Liver (tissue), 10 donors: Measurements from ENCODE around the gene CCDC116. TPM values are rescaled to one million over a fixed set of nuclear protein-coding genes. Genes with fewer than 3 reads are reported as not detected.
A peak's percentile ranks its signal among the peaks of the same experiment; 100 is the strongest.

ENCODE experiments used
- DNase-seq: peaks from one replicate; pipeline ENCODE4 v3.0.0-alpha.2; 2017; ENCODE audit warnings: low spot score
- H3K27ac ChIP-seq, 2 donors: one replicate each; pipeline ENCODE4 v1.7.0; 2013; ENCODE audit warnings: inconsistent platforms in 2 of 2, low read length in 2 of 2, control low read depth in 1 of 2, low read depth in 1 of 2, mild to moderate bottlenecking in 1 of 2
- H3K27me3 ChIP-seq, 4 donors: one replicate each; pipeline versions ENCODE4 v1.6.1 to v1.7.0; 2013; ENCODE audit warnings: low read length in 3 of 4, inconsistent platforms in 1 of 4, mild to moderate bottlenecking in 1 of 4, moderate library complexity in 1 of 4; ENCODE audit not compliant: control insufficient read depth in 4 of 4, insufficient read depth in 4 of 4
- H3K36me3 ChIP-seq, 4 donors: one replicate each; pipeline versions ENCODE4 v1.6.1 to v1.7.0; 2013; ENCODE audit warnings: low read length in 3 of 4, mild to moderate bottlenecking in 3 of 4, low read depth in 1 of 4, moderate library complexity in 1 of 4; ENCODE audit not compliant: control insufficient read depth in 4 of 4, insufficient read depth in 3 of 4
- H3K4me1 ChIP-seq, 4 donors: one replicate each; pipeline versions ENCODE4 v1.6.1 to v1.7.0; 2013; ENCODE audit warnings: low read length in 3 of 4, mild to moderate bottlenecking in 3 of 4, moderate library complexity in 1 of 4; ENCODE audit not compliant: control insufficient read depth in 4 of 4, insufficient read depth in 4 of 4
- H3K4me3 ChIP-seq, 3 donors: one replicate each; pipeline versions ENCODE4 v1.6.1 to v1.7.0; 2013; ENCODE audit warnings: low read length in 3 of 3, control low read depth in 1 of 3, low read depth in 1 of 3, mild to moderate bottlenecking in 1 of 3
- H3K9ac ChIP-seq, 2 donors: one replicate each; pipeline ENCODE4 v1.7.0; 2013; ENCODE audit warnings: low read length in 2 of 2, mild to moderate bottlenecking in 2 of 2, moderate library complexity in 2 of 2, control low read depth in 1 of 2, low read depth in 1 of 2
- H3K9me3 ChIP-seq, 4 donors: one replicate each; pipeline versions ENCODE4 v1.6.1 to v1.7.0; 2013; ENCODE audit warnings: low read length in 3 of 4; ENCODE audit not compliant: control insufficient read depth in 4 of 4
- CTCF ChIP-seq: fragments of 150-350 bp; IDR thresholded peaks from 2 replicates; pipeline ENCODE4 v1.5.1; 2017; ENCODE audit warnings: improper control_type of control experiment, low read depth, low read length; ENCODE audit not compliant: missing input control
- EGR1 ChIP-seq, 2 donors: IDR thresholded peaks; 2 replicates each; pipeline ENCODE4 v1.6.1; 2016 to 2018; ENCODE audit warnings: antibody characterized with exemption in 2 of 2, low read depth in 2 of 2
- FOXA1 ChIP-seq: IDR thresholded peaks from 2 replicates; pipeline ENCODE4 v1.6.1; 2016; ENCODE audit warnings: antibody characterized with exemption
- FOXA2 ChIP-seq: IDR thresholded peaks from 2 replicates; pipeline ENCODE4 v1.6.1; 2016; ENCODE audit warnings: antibody characterized with exemption
- GABPA ChIP-seq, 2 donors: IDR thresholded peaks in 1 of 2; conservative IDR thresholded peaks in 1 of 2; 2 replicates each; pipeline ENCODE4 v1.6.1; 2016; ENCODE audit warnings: antibody characterized with exemption in 2 of 2, mild to moderate bottlenecking in 1 of 2, moderate library complexity in 1 of 2
- HNF4G ChIP-seq: IDR thresholded peaks from 2 replicates; pipeline ENCODE4 v1.6.1; 2016; ENCODE audit warnings: antibody characterized with exemption
- JUND ChIP-seq, 2 donors: IDR thresholded peaks; 2 replicates each; pipeline ENCODE4 v1.6.1; 2016; ENCODE audit warnings: antibody characterized with exemption in 2 of 2
- MAX ChIP-seq: IDR thresholded peaks from 2 replicates; pipeline ENCODE4 v1.6.1; 2016; ENCODE audit warnings: antibody characterized with exemption
- NR2F2 ChIP-seq: IDR thresholded peaks from 2 replicates; pipeline ENCODE4 v1.6.1; 2016; ENCODE audit warnings: antibody characterized with exemption
- RXRA ChIP-seq, 2 donors: IDR thresholded peaks; 2 replicates each; pipeline ENCODE4 v1.6.1; 2017 to 2018; ENCODE audit warnings: antibody characterized with exemption in 2 of 2, mild to moderate bottlenecking in 1 of 2
- SP1 ChIP-seq: IDR thresholded peaks from 2 replicates; pipeline ENCODE4 v1.6.1; 2018; ENCODE audit warnings: antibody characterized with exemption, mild to moderate bottlenecking
- TAF1 ChIP-seq: conservative IDR thresholded peaks from 2 replicates; pipeline ENCODE4 v1.6.1; 2016; ENCODE audit warnings: antibody characterized with exemption, mild to moderate bottlenecking
- YY1 ChIP-seq: IDR thresholded peaks from 2 replicates; pipeline ENCODE4 v1.6.1; 2016; ENCODE audit warnings: antibody characterized with exemption, mild to moderate bottlenecking
- ZBTB33 ChIP-seq: IDR thresholded peaks from 2 replicates; pipeline ENCODE4 v1.6.1; 2016; ENCODE audit warnings: antibody characterized with exemption
- WGBS: extraction: QIAGEN DNeasy Blood & Tissue Kit; methylation state at CpG from one replicate; pipeline ENCODE4 v1.1.7; 2013; 5-methylcytosine and 5-hydroxymethylcytosine counted together
- polyA plus RNA-seq, 2 donors: library from polyadenylated mRNA; stranded (reverse) in 1 of 2; unstranded in 1 of 2; fragments of 200-250 nt in 1 of 2; fragments of >200 nt in 1 of 2; fragmentation: Nextera tagmentation in 1 of 2; extraction: Ambion mirVana in 1 of 2; gene quantifications; one replicate each; pipeline versions ENCODE4 v1.2.1 to v1.2.3, GENCODE V29; 2013 to 2015
- small RNA-seq: library from RNA; depleted of rRNA; stranded (forward); fragments of <200 nt; gene quantifications from one replicate; pipeline ENCODE3, GENCODE V24; 2014
- total RNA-seq, 2 donors: library from RNA; depleted of rRNA; stranded (reverse); fragments of >200 nt; gene quantifications; one replicate each; pipeline ENCODE4 v1.2.3, GENCODE V29; 2014
- TF ChIP-seq, protein P1 (sequence below): IDR thresholded peaks from 2 replicates; pipeline ENCODE4 v1.6.1; 2016; ENCODE audit warnings: antibody characterized with exemption, mild to moderate bottlenecking
- donor health status: healthy.
- donor health status: healthy.
- donor health status: healthy.
- donor health status: healthy.
- donor health status: healthy.

Gene CCDC116
- total and polyA plus RNA-seq, 4 donors: 0.05 to 0.08 (median 0.05) TPM; not detected in 1

GRCh38 chr22:21686193-21686608 is 53.6 kb downstream of the CCDC116 start:
- peaks cover 12 to 67% (median 26%) of the 10 kb centered on the region in 4 donors for H3K36me3 ChIP-seq
- DNase-seq: no peak
- no peaks in the 10 kb centered on the region for H3K4me1 ChIP-seq
- no peak overlapping the region for H3K27ac ChIP-seq
- WGBS: 97% methylated on average over 8 of the region's 8 CpGs
- no peaks in the 10 kb centered on the region for H3K9me3 ChIP-seq
- no peak overlapping the region for H3K9ac ChIP-seq
- no peaks in the 10 kb centered on the region for H3K27me3 ChIP-seq
- no peak overlapping the region for H3K4me3 ChIP-seq
- TF ChIP-seq NR2F2 (no peak), TAF1 (no peak), CTCF (no peak), HNF4G (no peak), ZBTB33 (no peak), MAX (no peak), JUND (IDR thresholded peaks at IDR 0.05) (no peak), GABPA (IDR thresholded peaks at IDR 0.05 in 1 of 2, conservative IDR thresholded peaks at IDR 0.05 in 1 of 2) (no peak), SP1 (no peak), FOXA1 (no peak), YY1 (no peak), RXRA (IDR thresholded peaks at IDR 0.05) (no peak), EGR1 (IDR thresholded peaks at IDR 0.05; ENCODE audit: low read depth in 2 of 2) (no peak), FOXA2 (no peak)
- TF ChIP-seq, protein P1, sequence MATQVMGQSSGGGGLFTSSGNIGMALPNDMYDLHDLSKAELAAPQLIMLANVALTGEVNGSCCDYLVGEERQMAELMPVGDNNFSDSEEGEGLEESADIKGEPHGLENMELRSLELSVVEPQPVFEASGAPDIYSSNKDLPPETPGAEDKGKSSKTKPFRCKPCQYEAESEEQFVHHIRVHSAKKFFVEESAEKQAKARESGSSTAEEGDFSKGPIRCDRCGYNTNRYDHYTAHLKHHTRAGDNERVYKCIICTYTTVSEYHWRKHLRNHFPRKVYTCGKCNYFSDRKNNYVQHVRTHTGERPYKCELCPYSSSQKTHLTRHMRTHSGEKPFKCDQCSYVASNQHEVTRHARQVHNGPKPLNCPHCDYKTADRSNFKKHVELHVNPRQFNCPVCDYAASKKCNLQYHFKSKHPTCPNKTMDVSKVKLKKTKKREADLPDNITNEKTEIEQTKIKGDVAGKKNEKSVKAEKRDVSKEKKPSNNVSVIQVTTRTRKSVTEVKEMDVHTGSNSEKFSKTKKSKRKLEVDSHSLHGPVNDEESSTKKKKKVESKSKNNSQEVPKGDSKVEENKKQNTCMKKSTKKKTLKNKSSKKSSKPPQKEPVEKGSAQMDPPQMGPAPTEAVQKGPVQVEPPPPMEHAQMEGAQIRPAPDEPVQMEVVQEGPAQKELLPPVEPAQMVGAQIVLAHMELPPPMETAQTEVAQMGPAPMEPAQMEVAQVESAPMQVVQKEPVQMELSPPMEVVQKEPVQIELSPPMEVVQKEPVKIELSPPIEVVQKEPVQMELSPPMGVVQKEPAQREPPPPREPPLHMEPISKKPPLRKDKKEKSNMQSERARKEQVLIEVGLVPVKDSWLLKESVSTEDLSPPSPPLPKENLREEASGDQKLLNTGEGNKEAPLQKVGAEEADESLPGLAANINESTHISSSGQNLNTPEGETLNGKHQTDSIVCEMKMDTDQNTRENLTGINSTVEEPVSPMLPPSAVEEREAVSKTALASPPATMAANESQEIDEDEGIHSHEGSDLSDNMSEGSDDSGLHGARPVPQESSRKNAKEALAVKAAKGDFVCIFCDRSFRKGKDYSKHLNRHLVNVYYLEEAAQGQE: no peak

Small RNA genes lying within 50 kb of the gene (small RNA-seq; reads per million reads assigned to genes)
- 6.2 reads per million, percentile 93 among the genes with 10 or more reads in this experiment for gene MIR301B

Other genes starting within 250 kb of the CCDC116 start
- under 1 TPM in 1 of 2 donors, not detected in 1; under 0.01 TPM for gene RIMBP3B, start 249.0 kb upstream of the CCDC116 start, total RNA-seq
- gene RIMBP3B, start 249.0 kb upstream of the CCDC116 start, polyA plus RNA-seq: under 1 TPM in 1 of 2 donors, not detected in 1; 0.01 TPM
- 10 to 100 TPM in 1 of 2 donors, 1 to 10 TPM in 1; 3.0 to 17.8 TPM for gene HIC2, start 215.4 kb upstream of the CCDC116 start, total RNA-seq
- 1 to 10 TPM in 1 of 2 donors, under 1 TPM in 1; 0.51 to 1.0 TPM for gene HIC2, start 215.4 kb upstream of the CCDC116 start, polyA plus RNA-seq
- gene TMEM191C, start 165.4 kb upstream of the CCDC116 start, total RNA-seq: 1 to 10 TPM in 1 of 2 donors, under 1 TPM in 1; 0.25 to 1.8 TPM
- gene TMEM191C, start 165.4 kb upstream of the CCDC116 start, polyA plus RNA-seq: under 1 TPM in 1 of 2 donors, not detected in 1; 0.42 TPM
- gene RIMBP3C, start 81.3 kb upstream of the CCDC116 start, total RNA-seq: under 1 TPM; 0.05 to 0.08 TPM
- under 1 TPM in 1 of 2 donors, not detected in 1; 0.05 TPM for gene RIMBP3C, start 81.3 kb upstream of the CCDC116 start, polyA plus RNA-seq
- gene UBE2L3, start 65.0 kb upstream of the CCDC116 start, total RNA-seq: 10 to 100 TPM; 14.3 to 16.0 TPM
- gene UBE2L3, start 65.0 kb upstream of the CCDC116 start, polyA plus RNA-seq: 10 to 100 TPM; 23.6 to 33.4 TPM
- gene YDJC, start 2.7 kb upstream of the CCDC116 start, total RNA-seq: 1 to 10 TPM; 8.0 to 8.5 TPM
- gene YDJC, start 2.7 kb upstream of the CCDC116 start, polyA plus RNA-seq: 10 to 100 TPM in 1 of 2 donors, 1 to 10 TPM in 1; 8.0 to 18.7 TPM
- 100 to 1,000 TPM in 1 of 2 donors, 10 to 100 TPM in 1; 44.8 to 121 TPM for gene SDF2L1, start 9.5 kb downstream of the CCDC116 start, total RNA-seq
- 100 to 1,000 TPM in 1 of 2 donors, 10 to 100 TPM in 1; 36.3 to 173 TPM for gene SDF2L1, start 9.5 kb downstream of the CCDC116 start, polyA plus RNA-seq
- 10 to 100 TPM; 19.5 to 26.7 TPM for gene PPIL2, start 33.3 kb downstream of the CCDC116 start, total RNA-seq
- 10 to 100 TPM; 12.4 to 15.5 TPM for gene PPIL2, start 33.3 kb downstream of the CCDC116 start, polyA plus RNA-seq
- 1 to 10 TPM in 1 of 2 donors, under 1 TPM in 1; 0.98 to 3.5 TPM for gene YPEL1, start 103.0 kb downstream of the CCDC116 start, total RNA-seq
- gene YPEL1, start 103.0 kb downstream of the CCDC116 start, polyA plus RNA-seq: 1 to 10 TPM in 1 of 2 donors, under 1 TPM in 1; 0.83 to 4.8 TPM
- gene MAPK1, start 234.9 kb downstream of the CCDC116 start, total RNA-seq: 10 to 100 TPM; 29.0 to 31.8 TPM
- gene MAPK1, start 234.9 kb downstream of the CCDC116 start, polyA plus RNA-seq: 10 to 100 TPM in 1 of 2 donors, 1 to 10 TPM in 1; 8.3 to 16.6 TPM